Sigmoid colon (tissue), 7 donors: Measurements from ENCODE around the gene EPN3. TPM values are rescaled to one million over a fixed set of nuclear protein-coding genes. Genes with fewer than 3 reads are reported as not detected.

Experiments used
- DNase-seq: peaks from one replicate; pipeline ENCODE4 v3.0.0-alpha.2; 2019
- H3K27ac ChIP-seq, 4 donors: fragments of 200-600 bp; sonication (generic); one replicate each; pipeline ENCODE4 v1.5.1; 2016 to 2019; ENCODE audit warnings: mild to moderate bottlenecking in 1 of 4
- H3K27me3 ChIP-seq, 3 donors: fragments of 200-600 bp; sonication (generic); one replicate each; pipeline ENCODE4 v1.5.1; 2019; ENCODE audit warnings: mild to moderate bottlenecking in 1 of 3
- H3K36me3 ChIP-seq, 4 donors: fragments of 200-600 bp; sonication (generic); one replicate each; pipeline ENCODE4 v1.5.1; 2016 to 2019
- H3K4me1 ChIP-seq, 4 donors: fragments of 200-600 bp; sonication (generic); one replicate each; pipeline ENCODE4 v1.5.1; 2017 to 2019
- H3K4me3 ChIP-seq, 4 donors: fragments of 200-600 bp; sonication (generic); one replicate each; pipeline ENCODE4 v1.5.1; 2017 to 2019; ENCODE audit warnings: mild to moderate bottlenecking in 2 of 4, moderate library complexity in 1 of 4
- H3K9me3 ChIP-seq, 4 donors: fragments of 200-600 bp in 3 of 4; sonication (generic) in 3 of 4; one replicate each; pipeline versions ENCODE4 v1.5.1 to v1.6.1; 2013 to 2019
- EP300 ChIP-seq, 4 donors: sonication (generic); formaldehyde crosslinking; IDR thresholded peaks; one replicate each; pipeline ENCODE4 v1.6.1; 2017; ENCODE audit warnings: antibody characterized with exemption in 4 of 4
- POLR2A ChIP-seq, 2 donors: fragments of 450-650 bp; IDR thresholded peaks; one replicate each; pipeline ENCODE4 v1.6.1; 2016; ENCODE audit warnings: antibody characterized with exemption in 2 of 2, mild to moderate bottlenecking in 2 of 2, moderate library complexity in 2 of 2
- POLR2AphosphoS5 ChIP-seq, 4 donors: sonication (generic); formaldehyde crosslinking; IDR thresholded peaks; one replicate each; pipeline ENCODE4 v1.6.1; 2017; ENCODE audit warnings: antibody characterized with exemption in 4 of 4
- WGBS, 2 donors: extraction: QIAGEN DNeasy Blood & Tissue Kit; methylation state at CpG; one replicate each; pipeline ENCODE4 v1.1.7; 2013; 5-methylcytosine and 5-hydroxymethylcytosine counted together
- intact Hi-C: fragments of 100-400 bp; cut with DNase I; formaldehyde crosslinking; loops from one replicate; pipeline ENCODE4 v1.15.1; 2023
- polyA plus RNA-seq, 3 donors: library from polyadenylated mRNA; stranded (reverse); fragments of 200-250 nt; gene quantifications; one replicate each; pipeline ENCODE4 v1.2.3, GENCODE V29; 2013
- total RNA-seq, 4 donors: library from RNA; depleted of rRNA; stranded (reverse); fragments of >200 nt; gene quantifications; one replicate each; pipeline ENCODE4 v1.1.0, GENCODE V29; 2016
- TF ChIP-seq, protein P1 (sequence below), 4 experiments: fragments of 450-650 bp in 3 of 4; fragments of 200-600 bp in 1 of 4; IDR thresholded peaks; one replicate each; pipeline ENCODE4 v1.5.1; 2016 to 2019; ENCODE audit warnings: antibody characterized with exemption in 4 of 4, mild to moderate bottlenecking in 3 of 4, moderate library complexity in 2 of 4
- donor health status: healthy with polysubstance abuse.
- donor health status: Bipolar disorder and iron deficiency.
- donor health status: healthy.

EPN3 gene
- total and polyA plus RNA-seq, 7 donors: 23.4 to 31.7 (median 29.5) TPM; not detected in 4

DNA sequence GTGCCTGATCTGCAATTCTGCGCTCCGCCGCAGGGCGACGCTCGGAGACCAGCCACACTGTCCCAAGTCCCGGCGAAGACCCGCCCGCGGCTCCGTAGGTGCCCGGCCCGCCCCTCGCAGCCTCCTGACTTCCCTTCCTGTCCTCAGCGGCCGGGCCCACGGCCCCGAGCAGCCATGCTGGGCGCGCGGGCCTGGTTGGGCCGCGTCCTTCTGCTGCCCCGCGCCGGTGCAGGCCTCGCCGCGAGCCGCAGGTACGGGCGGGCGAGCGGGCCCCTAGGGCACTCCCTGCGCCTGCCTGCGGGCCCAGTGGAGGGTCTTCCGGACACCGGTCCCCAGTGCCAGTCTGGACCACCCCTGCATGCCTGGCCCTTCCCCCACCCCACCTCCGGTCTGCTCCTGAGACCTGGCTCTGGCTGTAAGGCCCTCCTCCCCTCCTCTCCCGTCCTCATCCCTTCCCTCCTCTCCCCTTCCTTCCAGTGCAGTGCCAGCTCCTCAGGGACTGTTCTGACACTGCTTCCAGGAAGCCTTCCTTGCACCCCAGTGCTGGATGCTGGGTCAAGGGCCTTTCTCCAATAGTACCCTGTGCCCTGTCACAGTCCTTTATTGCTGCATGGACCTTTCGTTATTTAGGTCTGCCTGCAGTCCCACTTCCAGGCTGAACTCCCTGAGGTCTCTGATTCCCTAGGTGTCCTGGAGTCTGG, 14.7 kb downstream of the EPN3 start, which contains the start of gene SPATA20:
SPATA20 (plus strand) TSS at position 140 of the 701 bp plus-strand sequence; CDS start at position 175, 35 bp downstream.
- 1 to 3% methylated on average over 42 of the region's 42 CpGs for WGBS, 2 donors
- peaks cover 0 to 28% (median 4%) of the 10 kb centered on the region in 4 donors for H3K36me3 ChIP-seq
- peak within 1 kb of the TSS; percentile 82 to 88 (median 84) for H3K27ac ChIP-seq
- peaks cover 0 to 35% (median 23%) of the 10 kb centered on the region in 4 donors for H3K4me1 ChIP-seq
- H3K9me3 ChIP-seq: no peaks in the 10 kb centered on the region
- peak within 1 kb of the TSS; percentile 39 to 75 (median 64) for H3K4me3 ChIP-seq
- DNase-seq: peak; percentile 97
- no peaks in the 10 kb centered on the region for H3K27me3 ChIP-seq
- TF ChIP-seq, protein P1, sequence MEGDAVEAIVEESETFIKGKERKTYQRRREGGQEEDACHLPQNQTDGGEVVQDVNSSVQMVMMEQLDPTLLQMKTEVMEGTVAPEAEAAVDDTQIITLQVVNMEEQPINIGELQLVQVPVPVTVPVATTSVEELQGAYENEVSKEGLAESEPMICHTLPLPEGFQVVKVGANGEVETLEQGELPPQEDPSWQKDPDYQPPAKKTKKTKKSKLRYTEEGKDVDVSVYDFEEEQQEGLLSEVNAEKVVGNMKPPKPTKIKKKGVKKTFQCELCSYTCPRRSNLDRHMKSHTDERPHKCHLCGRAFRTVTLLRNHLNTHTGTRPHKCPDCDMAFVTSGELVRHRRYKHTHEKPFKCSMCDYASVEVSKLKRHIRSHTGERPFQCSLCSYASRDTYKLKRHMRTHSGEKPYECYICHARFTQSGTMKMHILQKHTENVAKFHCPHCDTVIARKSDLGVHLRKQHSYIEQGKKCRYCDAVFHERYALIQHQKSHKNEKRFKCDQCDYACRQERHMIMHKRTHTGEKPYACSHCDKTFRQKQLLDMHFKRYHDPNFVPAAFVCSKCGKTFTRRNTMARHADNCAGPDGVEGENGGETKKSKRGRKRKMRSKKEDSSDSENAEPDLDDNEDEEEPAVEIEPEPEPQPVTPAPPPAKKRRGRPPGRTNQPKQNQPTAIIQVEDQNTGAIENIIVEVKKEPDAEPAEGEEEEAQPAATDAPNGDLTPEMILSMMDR (IDR thresholded peaks at IDR 0.05): peak; percentile 96 to 99 (median 98)
- TF ChIP-seq POLR2A (IDR thresholded peaks at IDR 0.05): peak; percentile 11 to 27
- no peak for TF ChIP-seq EP300 (IDR thresholded peaks at IDR 0.05)
- TF ChIP-seq POLR2AphosphoS5 (IDR thresholded peaks at IDR 0.05): peak; percentile 63 to 83 (median 80)
- intact Hi-C loops: loop anchor here (1.0 to 10.0 kb wide), 6 partner anchors 79 to 608 kb away; partner anchors contain the start of gene NME1

DNA sequence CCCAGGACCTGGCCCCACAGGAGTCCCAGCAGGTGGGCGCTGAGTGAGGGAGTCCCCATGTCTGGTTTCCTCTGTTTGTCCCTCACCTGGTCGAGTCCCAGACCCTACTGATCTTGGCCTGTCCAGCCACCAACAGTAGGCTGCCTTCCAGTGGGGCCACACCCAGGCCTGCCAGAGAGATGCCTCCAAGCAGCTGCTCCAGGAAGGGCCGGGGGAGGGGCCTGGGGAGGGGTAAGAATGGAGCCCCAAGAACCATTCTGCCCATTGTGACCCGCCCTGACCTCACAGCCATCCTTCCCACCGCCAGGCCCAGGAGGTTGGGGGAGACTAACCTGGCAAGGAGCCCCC, 15.2 kb downstream of the EPN3 start:
- Histone ChIP-seq H3K36me3 (peaks cover 0 to 29% (median 4%) of the 10 kb centered on the region in 4 donors), H3K9me3 (no peaks in the 10 kb centered on the region), H3K27me3 (no peaks in the 10 kb centered on the region), H3K4me3 (peak overlapping the region in 3 of 4 donors; percentile 61 to 75 (median 68)), H3K27ac (peak overlapping the region in 3 of 4 donors; percentile 82 to 88 (median 86)), H3K4me1 (peaks cover 0 to 30% (median 17%) of the 10 kb centered on the region in 4 donors)
- intact Hi-C loops: loop anchor here (1.0 to 10.0 kb wide), 6 partner anchors 79 to 607 kb away; partner anchors contain the start of gene NME1
- DNase-seq: no peak
- whole genome bisulfite sequencing, 2 donors: 15 to 68% methylated on average over 5 of the region's 5 CpGs
- TF ChIP-seq, protein P1 (IDR thresholded peaks at IDR 0.05): no peak
- TF ChIP-seq EP300 (IDR thresholded peaks at IDR 0.05) (no peak), POLR2AphosphoS5 (IDR thresholded peaks at IDR 0.05) (no peak), POLR2A (IDR thresholded peaks at IDR 0.05) (no peak)

DNA sequence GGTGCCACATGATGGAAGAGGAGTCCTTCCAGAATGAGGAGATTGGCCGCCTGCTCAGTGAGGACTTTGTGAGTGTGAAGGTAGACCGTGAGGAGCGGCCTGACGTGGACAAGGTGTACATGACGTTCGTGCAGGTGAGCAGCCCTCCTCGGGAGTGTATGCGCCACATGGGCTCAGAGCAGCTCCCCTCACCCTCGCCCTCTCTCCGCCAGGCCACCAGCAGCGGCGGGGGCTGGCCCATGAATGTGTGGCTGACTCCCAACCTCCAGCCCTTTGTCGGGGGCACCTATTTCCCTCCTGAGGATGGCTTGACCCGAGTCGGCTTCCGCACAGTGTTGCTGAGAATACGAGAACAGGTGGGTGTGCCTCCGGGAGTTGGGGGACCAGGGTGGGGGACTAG, 16.3 kb downstream of the EPN3 start:
- TF ChIP-seq EP300 (IDR thresholded peaks at IDR 0.05) (no peak), POLR2AphosphoS5 (IDR thresholded peaks at IDR 0.05) (no peak), POLR2A (IDR thresholded peaks at IDR 0.05) (no peak)
- TF ChIP-seq, protein P1 (IDR thresholded peaks at IDR 0.05): no peak
- H3K36me3 ChIP-seq: peaks cover 0 to 29% (median 4%) of the 10 kb centered on the region in 4 donors
- no peak for DNase-seq
- peaks cover 0 to 26% (median 15%) of the 10 kb centered on the region in 4 donors for H3K4me1 ChIP-seq
- H3K4me3 ChIP-seq: no peak overlapping the region
- intact Hi-C loops: loop anchor here (10.0 kb wide), 3 partner anchors 236 to 606 kb away; partner anchors contain the start of gene NME1
- no peak overlapping the region for H3K27ac ChIP-seq
- no peaks in the 10 kb centered on the region for H3K27me3 ChIP-seq
- H3K9me3 ChIP-seq: no peaks in the 10 kb centered on the region
- WGBS, 2 donors: 86 to 90% methylated on average over 18 of the region's 18 CpGs

DNA sequence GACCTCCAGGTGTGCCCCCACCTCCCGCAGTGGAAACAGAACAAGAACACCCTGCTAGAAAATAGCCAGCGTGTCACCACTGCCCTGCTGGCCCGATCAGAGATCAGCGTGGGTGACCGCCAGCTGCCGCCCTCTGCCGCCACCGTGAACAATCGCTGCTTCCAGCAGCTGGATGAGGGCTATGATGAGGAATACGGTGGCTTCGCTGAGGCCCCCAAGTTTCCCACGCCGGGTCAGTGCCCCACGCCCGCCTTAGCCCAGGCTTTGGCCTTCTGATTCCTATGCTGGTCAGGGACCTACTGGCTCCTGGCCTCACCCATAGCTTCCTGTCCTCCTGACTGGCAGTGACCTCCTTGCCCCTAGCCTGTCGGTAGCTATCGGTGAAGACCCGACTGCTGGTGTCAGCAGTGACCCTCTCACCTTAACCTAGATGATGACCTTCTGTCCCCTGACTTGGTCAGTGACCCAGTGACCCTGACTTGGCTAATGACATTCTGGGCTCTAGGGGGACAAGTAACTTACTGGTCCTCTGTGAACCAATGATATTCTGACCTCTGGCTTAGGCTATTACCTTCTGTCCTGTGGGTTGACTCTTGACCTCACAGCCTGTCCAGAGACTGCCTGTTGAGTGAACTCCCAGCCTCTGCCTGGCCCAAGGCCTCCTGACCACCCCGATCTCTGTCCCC, 16.9 kb downstream of the EPN3 start:
- intact Hi-C loops: loop anchor here (10.0 kb wide), 3 partner anchors 235 to 605 kb away; partner anchors contain the start of gene NME1
- Histone ChIP-seq H3K27me3 (no peaks in the 10 kb centered on the region), H3K4me1 (peaks cover 0 to 26% (median 15%) of the 10 kb centered on the region in 4 donors), H3K27ac (no peak overlapping the region), H3K9me3 (no peaks in the 10 kb centered on the region), H3K36me3 (peaks cover 0 to 29% (median 4%) of the 10 kb centered on the region in 4 donors), H3K4me3 (no peak overlapping the region)
- 94% methylated on average over 19 of the region's 19 CpGs for WGBS, 2 donors
- TF ChIP-seq, protein P1 (IDR thresholded peaks at IDR 0.05): no peak
- no peak for TF ChIP-seq POLR2AphosphoS5 (IDR thresholded peaks at IDR 0.05)
- no peak for TF ChIP-seq EP300 (IDR thresholded peaks at IDR 0.05)
- TF ChIP-seq POLR2A (IDR thresholded peaks at IDR 0.05): no peak
- no peak for DNase-seq
